Suprapubic skin (tissue), 3 donors: Measurements from ENCODE around the gene GALNT7.

Experiments
- POLR2AphosphoS5 ChIP-seq, 3 donors: sonication (generic); formaldehyde crosslinking; IDR thresholded peaks; one replicate each; pipeline ENCODE4 v1.6.1; 2017; ENCODE audit warnings: antibody characterized with exemption in 3 of 3
- TF ChIP-seq, protein P1 (sequence below), 2 donors: fragments of 200-600 bp in 1 of 2; fragments of 450-650 bp in 1 of 2; sonication (generic) in 1 of 2; IDR thresholded peaks; one replicate each; pipeline ENCODE4 v1.5.1; 2016 to 2019; ENCODE audit warnings: antibody characterized with exemption in 2 of 2, mild to moderate bottlenecking in 1 of 2, moderate library complexity in 1 of 2

DNA sequence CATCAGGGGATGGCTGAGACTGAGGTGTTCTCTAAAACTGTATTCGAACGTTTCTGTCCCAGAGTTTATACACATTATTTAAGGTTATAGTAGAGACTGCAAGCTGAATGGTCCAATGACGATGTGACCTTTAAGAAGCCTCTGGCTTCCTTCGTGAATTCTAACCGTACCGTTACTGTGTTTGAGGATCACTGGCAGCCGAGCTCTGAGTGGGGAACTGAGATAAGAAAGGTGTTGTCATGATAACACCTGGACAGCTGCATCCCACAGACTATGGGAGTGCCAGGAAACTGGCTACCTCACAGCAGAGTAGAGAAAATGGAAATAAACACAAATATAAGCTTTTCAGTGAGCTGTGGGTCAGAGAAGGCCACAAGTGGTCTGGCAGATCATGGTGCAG is 106.5 kb downstream of the GALNT7 start:
- TF ChIP-seq, protein P1, sequence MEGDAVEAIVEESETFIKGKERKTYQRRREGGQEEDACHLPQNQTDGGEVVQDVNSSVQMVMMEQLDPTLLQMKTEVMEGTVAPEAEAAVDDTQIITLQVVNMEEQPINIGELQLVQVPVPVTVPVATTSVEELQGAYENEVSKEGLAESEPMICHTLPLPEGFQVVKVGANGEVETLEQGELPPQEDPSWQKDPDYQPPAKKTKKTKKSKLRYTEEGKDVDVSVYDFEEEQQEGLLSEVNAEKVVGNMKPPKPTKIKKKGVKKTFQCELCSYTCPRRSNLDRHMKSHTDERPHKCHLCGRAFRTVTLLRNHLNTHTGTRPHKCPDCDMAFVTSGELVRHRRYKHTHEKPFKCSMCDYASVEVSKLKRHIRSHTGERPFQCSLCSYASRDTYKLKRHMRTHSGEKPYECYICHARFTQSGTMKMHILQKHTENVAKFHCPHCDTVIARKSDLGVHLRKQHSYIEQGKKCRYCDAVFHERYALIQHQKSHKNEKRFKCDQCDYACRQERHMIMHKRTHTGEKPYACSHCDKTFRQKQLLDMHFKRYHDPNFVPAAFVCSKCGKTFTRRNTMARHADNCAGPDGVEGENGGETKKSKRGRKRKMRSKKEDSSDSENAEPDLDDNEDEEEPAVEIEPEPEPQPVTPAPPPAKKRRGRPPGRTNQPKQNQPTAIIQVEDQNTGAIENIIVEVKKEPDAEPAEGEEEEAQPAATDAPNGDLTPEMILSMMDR (IDR thresholded peaks at IDR 0.05): no peak
- no peak for TF ChIP-seq POLR2AphosphoS5 (IDR thresholded peaks at IDR 0.05)
